AML-193 (cell line): ENCODE results near the gene SLC5A6.

Experiments used
- DNase-seq, 2 experiments: peaks; one replicate each; lab custom pipeline; 2025; lab: John Stamatoyannopoulos, UW

SLC5A6 gene

DNA sequence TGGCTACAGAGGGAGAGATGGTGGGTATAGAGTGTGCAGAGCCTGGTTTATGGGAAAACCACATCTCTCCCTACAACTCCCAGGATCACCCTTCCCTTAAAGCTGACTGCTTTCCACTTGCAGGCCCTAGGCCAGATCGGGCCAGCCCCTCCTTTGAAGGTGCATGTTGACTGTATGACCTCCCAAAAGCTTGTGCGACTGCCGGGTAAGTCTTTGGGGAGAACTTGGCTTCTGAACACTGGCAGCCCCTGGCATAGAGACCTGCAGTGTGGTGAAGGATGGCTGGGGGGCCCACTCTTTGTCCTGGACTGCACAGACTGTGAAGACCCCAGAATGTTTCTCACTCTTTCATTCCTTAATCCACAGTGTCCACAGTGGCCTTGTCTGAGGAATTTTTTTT is 24.6 kb upstream of the SLC5A6 start:
- no peak for DNase-seq

DNA sequence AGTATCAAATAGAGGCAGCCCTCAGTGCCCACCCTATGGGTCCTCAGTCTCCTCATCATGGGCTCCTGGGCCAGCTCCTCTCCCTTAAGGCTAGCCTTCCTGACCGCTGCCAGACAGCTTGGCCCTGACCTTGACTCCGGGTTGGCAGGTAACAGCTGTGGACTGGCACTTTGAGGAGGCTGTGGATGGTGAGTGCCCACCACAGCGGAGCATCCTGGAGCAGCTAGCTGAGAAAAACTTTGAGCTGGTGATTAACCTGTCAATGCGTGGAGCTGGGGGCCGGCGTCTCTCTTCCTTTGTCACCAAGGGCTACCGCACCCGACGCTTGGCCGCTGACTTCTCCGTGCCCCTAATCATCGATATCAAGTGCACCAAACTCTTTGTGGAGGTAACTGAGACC is 24.1 kb upstream of the SLC5A6 start:
- DNase-seq, result no peak

DNA sequence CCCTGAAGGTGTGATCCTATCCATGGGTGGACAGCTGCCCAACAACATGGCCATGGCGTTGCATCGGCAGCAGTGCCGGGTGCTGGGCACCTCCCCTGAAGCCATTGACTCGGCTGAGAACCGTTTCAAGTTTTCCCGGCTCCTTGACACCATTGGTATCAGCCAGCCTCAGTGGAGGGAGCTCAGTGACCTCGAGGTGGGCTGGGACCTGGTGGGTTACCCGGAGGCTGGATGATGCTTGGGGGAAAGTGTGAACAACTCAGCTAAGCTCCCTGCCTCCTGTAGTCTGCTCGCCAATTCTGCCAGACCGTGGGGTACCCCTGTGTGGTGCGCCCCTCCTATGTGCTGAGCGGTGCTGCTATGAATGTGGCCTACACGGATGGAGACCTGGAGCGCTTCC is 21.3 kb upstream of the SLC5A6 start:
- DNase-seq, result no peak

DNA sequence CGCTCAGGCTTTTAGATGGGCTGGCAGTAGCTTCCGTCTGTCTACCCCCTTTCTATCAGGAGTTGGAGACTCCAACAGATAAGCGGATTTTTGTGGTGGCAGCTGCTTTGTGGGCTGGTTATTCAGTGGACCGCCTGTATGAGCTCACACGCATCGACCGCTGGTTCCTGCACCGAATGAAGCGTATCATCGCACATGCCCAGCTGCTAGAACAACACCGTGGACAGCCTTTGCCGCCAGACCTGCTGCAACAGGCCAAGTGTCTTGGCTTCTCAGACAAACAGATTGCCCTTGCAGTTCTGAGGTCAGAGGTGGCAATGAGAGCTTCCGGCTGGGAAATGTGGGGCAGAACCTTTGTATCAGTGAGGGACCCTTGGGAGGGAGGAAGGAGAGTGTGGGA is 19.9 kb upstream of the SLC5A6 start:
- DNase-seq, result no peak

DNA sequence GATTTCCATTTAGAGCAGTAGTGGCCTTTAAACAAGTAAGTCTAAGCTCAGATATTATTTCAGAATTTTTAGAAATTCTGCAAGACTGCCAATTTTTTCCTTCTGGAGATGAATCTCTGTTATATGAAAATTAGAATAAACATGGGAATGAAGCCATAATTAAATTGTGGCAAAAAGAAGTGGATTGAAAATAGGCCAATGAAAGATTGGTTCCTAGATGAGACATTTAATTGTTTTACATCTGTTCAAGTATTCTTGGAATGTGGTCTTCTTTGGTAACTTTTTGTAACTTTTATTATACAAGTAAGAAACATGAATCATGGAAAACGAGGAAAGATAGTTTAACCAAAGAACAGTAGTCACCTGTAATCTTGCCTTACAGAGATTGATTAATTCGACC is 15.4 kb upstream of the SLC5A6 start:
- no peak for DNase-seq

DNA sequence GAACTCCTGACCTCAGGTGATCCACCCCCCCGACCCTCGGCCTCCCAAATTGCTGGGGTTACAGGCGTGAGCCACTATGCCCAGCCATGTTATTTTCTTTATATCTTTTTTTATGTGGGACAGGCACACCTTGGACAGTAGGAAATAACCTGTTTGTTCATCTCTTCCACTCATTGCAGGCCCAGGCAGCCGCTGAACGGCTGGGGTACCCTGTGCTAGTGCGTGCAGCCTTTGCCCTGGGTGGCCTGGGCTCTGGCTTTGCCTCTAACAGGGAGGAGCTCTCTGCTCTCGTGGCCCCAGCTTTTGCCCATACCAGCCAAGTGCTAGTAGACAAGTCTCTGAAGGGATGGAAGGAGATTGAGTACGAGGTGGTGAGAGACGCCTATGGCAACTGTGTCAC is 13.5 kb upstream of the SLC5A6 start:
- no peak for DNase-seq

DNA sequence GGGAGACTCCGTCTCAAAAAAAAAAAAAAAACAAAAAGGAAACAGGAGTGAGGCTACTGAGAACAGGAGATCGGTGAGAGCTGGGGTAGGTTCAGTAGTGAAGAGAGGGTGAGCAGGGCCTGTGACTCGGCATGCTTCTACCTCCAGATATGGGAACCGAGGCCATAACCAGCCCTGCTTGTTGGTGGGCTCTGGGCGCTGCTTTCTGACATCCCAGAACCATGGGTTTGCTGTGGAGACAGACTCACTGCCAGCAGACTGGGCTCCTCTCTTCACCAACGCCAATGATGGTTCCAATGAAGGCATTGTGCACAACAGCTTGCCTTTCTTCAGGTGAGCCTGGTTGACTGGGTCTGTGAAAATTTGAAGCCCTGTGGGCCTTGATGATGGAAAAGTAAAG is 11.3 kb upstream of the SLC5A6 start:
- no peak for DNase-seq

DNA sequence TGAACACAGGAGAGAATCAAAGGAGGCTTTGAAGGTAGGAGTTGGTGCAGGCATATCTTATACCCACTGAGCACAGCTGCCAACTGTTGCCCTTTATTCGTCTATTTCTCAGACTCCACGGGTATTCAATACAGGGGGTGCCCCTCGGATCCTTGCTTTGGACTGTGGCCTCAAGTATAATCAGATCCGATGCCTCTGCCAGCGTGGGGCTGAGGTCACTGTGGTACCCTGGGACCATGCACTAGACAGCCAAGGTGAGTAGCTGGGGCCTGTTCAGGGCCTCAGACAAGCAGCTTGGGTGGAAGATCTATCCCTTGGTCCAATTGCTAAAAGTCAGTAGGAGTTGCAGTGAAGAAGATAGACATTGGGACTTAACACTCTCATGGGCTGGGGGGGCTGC is 10.3 kb upstream of the SLC5A6 start:
- no peak for DNase-seq

DNA sequence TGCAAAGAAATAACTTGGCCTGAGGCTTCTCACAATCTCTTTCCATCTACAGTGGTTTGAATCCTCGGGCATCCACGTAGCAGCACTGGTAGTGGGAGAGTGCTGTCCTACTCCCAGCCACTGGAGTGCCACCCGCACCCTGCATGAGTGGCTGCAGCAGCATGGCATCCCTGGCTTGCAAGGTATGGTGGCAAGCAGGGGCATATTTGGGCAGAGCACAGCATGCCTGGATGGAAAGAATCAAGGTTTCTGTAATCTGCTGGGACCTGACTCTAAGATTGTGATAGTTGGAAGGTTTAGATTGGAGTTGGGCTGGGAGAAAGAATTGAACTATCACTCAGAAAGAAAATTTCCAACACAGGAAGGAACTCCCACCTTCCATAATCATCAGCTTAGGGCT is 9.1 kb upstream of the SLC5A6 start:
- DNase-seq, result no peak

DNA sequence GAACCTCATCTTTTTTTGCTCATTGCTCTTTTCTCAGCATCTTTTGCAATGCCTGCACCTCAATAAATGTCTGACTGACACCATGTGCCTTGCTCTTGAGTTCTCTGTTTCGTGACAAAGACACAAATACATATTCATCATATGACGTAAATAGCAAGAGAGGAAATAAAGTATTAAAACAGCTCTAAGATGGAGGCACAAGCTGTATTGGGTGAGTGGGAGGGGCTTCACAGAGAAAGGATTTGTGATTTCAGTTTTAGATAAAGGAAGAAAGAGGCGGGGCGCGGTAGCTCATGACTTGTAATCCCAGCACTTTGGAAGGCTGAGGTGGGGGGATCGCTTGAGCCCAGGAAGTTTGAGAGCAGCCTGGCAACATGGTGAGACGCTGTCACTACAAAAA is 8.0 kb upstream of the SLC5A6 start:
- DNase-seq, result no peak

DNA sequence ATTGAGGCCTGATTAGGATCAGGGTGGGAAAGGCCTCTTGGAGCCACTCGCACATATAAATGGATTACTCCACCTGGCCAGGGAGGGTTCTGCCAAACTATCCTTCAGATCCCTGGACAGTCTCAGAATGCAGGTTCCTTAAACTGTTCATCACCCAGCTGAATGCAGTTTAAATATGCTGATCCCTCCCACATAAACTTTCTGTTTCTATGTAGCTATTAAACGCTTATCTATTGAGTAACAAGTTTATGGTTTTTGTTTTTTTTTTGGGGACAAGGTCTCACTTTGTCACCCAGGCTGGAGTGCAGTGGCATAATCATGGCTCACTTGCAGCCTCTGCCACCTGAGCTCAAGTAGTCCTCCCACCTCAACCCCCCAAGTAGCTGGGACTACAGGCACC is 7.0 kb upstream of the SLC5A6 start:
- no peak for DNase-seq

DNA sequence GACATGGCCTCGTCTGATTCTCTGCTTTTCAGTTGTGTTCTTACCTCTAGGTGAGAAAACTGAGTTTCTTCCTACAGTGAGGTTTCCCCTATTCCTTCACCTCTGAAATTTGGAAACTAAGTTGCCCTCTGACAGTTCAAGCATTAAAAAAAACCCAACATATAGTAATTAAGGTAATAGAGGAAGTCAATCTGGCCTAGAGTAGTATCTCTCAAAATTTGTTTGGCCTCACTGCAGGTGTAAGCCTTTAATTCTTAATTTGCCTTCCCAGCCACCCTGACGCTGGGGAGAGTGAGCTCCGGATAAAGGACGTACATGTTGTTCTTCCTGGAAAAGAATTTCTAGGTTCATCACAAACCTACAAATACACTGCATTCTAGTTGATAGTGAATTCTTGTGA is 6.5 kb upstream of the SLC5A6 start:
- no peak for DNase-seq

DNA sequence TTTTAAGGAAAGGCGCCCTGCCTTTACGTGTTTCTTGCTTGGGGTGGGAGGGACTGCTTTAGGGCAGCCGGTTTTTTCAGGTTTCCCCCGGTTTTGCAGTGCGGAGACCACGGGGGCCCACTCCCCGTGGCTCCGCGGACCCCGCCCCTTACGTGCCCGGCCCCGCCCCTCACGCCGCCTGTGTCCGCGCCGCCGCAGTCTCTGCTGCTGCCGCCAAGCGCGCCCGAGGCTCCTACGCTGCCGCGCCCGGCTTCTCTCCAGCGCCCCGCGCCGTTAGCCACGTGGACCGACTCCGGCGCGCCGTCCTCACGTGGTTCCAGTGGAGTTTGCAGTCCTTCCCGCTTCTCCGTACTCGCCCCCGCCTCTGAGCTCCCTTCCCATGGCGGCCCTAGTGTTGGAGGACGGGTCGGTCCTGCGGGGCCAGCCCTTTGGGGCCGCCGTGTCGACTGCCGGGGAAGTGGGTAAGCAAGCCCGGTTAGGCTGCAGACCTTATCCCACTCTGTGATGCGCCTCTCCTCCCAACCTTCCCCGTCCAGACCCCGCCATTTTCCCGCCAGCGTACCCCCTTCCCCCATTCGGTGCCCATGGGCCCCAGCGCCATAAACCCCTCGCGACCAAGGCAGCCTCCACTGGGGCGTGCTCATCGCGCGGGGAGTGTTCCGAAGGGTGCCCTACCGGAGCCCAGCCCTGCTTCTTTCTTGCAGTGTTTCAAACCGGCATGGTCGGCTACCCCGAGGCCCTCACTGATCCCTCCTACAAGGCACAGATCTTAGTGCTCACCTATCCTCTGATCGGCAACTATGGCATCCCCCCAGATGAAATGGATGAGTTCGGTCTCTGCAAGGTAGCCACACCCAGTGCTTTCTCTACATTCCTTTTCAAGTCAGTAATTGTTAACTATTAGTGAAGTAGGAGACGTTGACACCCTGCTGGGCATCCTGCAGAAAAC is 5.4 kb upstream of the SLC5A6 start, which contains the start of gene CAD:
TSS of gene CAD (plus strand) at position 197 of the 949 bp plus-strand sequence. CDS start at position 380, 183 bp downstream.
- DNase-seq, result peak; percentile 90 to 92

DNA sequence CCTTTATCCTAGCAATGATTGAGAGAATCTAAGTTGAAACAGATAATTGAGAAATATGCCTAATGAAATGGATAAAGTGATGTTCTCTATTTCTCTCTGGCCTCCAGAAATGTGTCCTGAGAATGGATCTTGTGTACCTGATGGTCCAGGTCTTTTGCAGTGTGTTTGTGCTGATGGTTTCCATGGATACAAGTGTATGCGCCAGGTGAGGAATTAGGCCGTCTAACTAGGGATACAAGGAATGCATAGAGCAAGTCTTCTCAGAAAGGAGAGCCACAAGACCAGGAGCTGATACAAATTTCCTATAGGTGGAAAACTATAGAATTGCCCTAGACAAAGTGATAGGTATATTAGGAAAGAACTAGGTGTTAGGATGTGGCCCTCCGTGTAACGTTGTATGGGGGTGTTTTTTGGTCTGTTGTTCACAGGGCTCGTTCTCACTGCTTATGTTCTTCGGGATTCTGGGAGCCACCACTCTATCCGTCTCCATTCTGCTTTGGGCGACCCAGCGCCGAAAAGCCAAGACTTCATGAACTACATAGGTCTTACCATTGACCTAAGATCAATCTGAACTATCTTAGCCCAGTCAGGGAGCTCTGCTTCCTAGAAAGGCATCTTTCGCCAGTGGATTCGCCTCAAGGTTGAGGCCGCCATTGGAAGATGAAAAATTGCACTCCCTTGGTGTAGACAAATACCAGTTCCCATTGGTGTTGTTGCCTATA is 4.5 kb upstream of the SLC5A6 start:
- no peak for DNase-seq

DNA sequence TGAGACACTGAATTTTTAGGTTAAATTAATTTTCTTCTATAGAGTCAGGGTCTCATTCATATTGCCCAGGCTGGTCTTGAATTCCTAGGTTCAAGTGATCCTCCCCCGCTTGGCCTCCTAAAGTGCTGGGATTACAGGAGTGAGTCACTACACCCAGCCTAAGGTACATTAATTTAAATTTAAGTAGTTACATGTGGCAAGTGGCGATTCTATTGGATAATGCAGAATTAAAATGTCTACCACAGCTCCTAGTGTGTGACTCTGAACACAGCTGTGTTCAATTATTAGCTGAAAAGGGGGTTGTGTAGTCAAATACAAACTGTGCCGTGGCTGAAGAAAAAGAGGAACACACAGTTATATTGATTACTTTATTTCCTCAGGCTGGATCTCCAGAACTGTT is 2.9 kb upstream of the SLC5A6 start:
- no peak for DNase-seq

DNA sequence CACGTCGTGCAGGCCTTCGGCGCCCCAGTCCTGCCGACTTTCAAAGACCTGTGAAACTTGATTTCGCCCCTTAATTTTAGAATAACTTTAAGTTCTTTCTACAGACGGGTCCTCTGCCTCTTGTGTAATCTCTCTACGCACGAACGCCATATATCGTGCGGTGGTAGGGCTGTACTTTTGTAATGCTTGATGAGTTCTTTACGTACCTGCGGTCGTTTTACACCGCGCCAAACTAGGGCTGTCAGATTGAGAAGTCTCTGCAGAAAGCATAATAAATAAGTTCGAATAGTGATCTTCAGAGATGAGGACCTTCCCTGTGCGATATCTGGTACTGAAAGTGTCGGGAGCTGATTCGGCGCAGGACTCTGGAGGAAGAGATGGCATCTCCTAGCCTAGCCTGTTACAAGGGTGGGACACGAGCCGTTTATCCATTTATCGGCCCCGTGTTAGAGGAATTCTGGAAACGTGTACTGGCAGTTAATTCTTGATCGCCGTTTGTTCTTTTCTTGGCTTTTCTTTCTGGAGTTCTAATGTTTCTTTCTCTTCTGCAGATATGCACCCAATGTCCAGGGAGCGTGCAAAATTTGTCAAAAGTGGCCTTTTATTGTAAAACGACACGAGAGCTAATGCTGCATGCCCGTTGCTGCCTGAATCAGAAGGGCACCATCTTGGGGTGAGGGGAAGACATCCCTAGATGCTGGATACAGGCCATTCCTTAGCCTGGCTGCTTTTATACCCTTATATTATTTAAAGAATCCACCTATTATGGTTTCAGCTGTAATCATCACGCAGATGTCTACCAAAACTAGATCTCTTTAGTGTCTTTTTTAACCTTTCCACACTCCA is 781 bp upstream of the SLC5A6 start:
- peak; percentile 41 to 43 for DNase-seq

DNA sequence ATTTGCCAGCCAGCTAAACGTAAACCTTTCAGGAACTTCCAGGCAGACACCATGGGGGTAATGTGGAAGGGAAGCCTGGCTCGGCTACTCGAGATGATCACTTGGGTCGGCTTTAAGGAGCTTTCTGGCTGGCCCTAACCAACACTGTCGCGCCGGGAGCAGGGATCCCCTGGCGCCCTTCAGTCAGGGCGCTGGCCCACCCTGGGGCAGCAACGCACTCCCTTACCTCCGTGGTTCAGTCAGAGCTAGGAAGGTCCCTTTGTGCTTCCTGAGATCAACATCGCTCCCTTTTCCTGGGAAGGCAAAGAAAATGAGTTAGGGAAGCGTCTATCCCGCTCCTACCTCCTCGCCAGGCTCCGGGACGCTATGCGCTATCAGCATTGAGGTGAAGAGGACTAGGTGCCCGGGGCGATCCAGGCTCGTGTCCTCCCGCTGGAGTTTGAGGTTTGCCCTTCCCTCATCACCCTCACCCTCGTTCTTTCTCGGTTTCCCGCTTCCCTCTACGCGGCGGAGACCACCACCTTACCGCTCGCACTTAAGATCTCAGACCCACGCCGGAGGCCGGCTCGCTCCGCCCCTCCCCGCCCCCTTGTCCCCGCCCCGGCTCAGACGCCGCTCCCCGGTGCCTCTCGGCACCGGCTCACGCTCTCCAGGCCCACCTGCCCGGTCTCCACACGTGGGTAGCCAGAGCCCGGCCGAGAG is 676 bp downstream of the SLC5A6 start:
- DNase-seq, result peak in 1 of 2 experiments; percentile 41

DNA sequence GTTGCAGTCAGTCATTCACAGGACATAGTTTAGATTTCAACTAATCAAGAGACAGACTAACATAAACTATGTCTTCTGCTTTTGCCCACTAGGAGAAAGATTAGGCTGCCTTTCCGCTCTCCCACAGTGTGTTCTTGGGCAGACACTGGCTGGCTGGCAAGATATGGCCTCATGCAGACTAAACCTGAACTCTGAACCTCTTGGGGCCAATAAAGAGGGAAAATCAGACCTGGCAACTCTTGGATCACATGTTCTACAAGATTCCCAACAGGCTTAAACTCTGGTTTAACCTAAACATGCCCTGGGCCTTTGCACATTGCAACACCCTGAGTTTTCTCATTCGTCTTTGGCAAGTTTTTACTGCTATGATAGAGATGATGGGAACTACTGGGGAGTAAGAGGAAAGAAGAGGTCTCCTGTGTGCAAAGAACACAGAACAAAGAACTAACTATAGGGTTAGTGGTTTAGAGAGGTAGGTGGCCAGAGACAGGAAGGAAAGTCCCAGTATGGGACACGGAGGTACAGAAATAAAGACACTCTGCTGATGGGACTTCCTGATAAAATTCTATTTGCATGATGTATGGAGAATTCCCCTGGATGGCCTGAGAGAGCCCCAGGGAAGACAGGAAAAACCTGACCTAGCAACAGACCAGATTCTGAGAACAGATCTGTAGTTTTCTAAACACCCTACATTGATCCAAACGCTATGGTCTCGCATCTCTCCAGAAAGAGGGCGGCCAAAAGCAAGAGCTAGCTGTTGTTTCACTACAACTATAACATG is 2.3 kb downstream of the SLC5A6 start:
- DNase-seq, result no peak

DNA sequence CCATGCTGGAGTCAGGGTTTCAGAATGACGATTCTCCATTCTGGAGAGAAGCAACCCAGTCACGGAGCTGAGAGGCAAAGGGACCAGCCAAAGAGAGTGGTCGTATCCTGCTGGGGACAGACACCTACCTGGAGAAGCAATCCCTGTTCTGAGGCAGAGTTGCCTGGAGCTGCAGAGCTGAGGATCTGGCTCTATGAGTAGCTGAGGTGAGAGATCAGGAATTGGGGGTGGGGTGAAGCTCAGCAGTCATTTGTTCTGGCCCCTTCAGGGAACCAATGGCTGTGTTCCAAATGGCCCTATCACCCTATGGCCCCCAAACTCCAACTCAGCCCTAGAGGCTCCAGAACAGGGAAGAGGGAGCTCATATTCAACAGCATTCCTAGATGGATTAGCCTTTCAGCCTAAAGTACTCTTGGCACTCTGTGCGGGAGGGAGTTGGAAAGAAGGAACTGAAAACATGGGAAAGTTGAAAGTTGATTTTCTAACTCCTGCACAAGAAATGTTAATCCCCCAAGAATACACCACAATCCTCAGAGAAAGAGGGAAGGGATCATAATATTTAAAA is 3.5 kb downstream of the SLC5A6 start:
- no peak for DNase-seq

DNA sequence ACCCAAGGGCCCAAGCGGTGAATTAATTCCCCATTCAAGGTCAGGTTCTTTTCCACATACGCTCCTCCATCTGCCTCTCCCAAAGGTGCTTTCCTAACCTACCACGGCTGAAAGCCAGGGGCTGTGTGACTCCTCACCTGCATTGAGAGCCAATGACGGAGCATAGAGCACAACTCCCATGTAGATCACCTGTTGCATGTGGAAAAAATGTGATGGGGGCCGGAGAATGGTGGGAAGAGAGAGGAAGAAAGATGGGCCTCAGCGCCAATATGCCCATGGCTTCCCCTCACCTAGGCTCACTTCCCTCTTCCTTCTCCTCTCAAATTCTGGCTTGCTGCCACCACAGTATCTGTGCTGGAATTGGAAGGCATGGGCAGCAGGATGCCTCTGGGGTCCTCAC is 5.7 kb downstream of the SLC5A6 start:
- DNase-seq, result no peak

DNA sequence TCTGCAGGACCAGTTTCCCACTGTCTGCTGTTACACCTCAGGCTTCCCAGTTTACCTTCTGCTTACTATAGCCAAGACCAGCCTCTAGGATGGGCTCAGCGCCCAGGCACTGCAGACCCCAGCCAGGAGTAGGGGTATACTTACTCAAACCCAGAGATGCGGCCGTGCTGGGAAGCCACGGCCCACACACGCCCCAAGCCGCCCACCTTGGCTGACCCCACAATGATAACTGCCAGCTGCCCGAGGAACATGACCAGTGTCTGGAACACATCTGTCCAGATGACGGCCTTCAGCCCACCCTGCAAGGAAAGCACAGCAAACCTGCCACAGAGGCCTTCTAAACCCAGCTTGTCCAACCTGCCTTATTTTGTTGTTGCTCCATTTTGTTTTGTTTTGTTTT is 6.9 kb downstream of the SLC5A6 start:
- no peak for DNase-seq
